Measurements from ENCODE around the gene CEP295NL. TPM values are rescaled to one million over a fixed set of nuclear protein-coding genes. Genes with fewer than 3 reads are reported as not detected.

CEP295NL gene
- total and polyA plus RNA-seq, 2 of the 13 experiments (the other 11 are each of a cell fraction or from before 2014, with no cell fraction given), result not detected

DNA sequence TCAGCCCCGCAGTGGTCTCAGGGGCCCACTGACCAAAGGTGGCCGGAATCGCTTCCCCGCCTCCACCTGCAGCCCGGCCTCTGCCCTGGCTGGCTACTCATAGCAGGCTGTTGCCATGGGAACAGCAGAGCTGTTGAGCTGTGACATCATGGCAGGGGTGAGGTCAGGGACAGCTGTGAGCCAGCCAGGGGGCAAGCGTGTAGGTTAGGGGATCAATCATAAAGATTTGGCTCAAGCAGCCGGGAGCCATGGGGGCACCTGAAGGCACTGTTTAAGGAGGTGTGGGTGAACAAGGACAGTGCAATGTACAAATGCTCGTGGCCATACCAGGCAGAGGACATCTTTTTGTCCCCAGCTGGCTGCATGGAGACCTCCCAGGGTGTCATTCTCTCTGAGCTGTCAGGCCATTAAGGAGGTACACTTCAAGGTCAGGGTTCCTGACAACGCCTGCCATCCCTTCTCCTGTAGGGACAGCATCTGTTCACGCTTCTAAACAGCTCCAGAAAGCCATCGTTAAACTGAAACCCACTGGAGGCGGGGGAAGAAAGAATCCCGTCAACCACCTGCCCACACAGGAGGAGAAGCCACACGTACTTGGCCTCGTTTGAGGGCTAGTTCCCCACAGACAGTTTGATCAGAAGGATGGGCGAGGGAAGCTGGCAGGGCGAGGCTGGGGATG is at the start of gene CEP295NL (continued):
- TF ChIP-seq, protein P1, sequence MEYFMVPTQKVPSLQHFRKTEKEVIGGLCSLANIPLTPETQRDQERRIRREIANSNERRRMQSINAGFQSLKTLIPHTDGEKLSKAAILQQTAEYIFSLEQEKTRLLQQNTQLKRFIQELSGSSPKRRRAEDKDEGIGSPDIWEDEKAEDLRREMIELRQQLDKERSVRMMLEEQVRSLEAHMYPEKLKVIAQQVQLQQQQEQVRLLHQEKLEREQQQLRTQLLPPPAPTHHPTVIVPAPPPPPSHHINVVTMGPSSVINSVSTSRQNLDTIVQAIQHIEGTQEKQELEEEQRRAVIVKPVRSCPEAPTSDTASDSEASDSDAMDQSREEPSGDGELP (IDR thresholded peaks at IDR 0.05; ENCODE audit: borderline replicate concordance, low read depth), result peak; percentile 19; the same call in 1 of the 2 replicates
- TF ChIP-seq ZGPAT (CRISPR knock-in tag; IDR thresholded peaks at IDR 0.05), result no peak
- no peak for TF ChIP-seq PTBP1 (IDR thresholded peaks at IDR 0.05; ENCODE audit: low read depth, low read length, poor library complexity, severe bottlenecking)
- no peak for TF ChIP-seq DMTF1 (CRISPR knock-in tag; IDR thresholded peaks at IDR 0.05)

DNA sequence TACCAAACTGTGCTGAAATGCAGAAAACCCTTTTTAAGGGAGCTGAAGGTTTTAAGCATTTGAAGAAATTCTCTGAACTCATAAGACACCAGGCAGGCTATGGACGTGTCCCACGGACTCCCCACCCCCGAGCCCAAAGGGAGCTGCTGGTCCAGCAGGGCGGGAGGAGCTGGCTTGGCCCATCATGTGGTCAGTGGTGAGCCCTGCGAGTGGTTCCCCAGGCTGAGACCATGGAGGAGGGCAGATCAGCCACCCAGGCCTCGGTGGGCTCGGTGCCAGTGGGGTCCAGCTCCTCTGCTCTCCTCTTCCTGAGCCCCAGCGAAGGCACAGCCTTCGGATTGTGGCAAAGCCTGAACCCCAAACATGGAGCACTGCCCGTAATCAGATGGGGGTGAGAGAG is 49.7 kb upstream of the CEP295NL start:
- CTCF ChIA-PET (ENCODE audit: low intra/inter-chr PET ratio, low total read pairs), result no interaction called here
- FAIRE-seq (no peak), ATAC-seq (peak; percentile 8; the same call in 1 of the 3 replicates), DNase-seq (ENCODE audit: low spot score) (no peak)
- no TSS peak for BruUV-seq (replicated peaks)
- Histone ChIP-seq H3K9ac (ENCODE audit: insufficient read depth, low read depth, low read length) (peak overlapping the region; percentile 27; the same call in 1 of the 2 replicates), H3K27ac (ENCODE audit: extremely low read length, insufficient read depth, low read length) (no peak overlapping the region), H3K4me1 (ENCODE audit: insufficient read depth, low read length) (peaks cover 30% of the 10 kb centered on the region), H3K79me2 (ENCODE audit: insufficient read depth, low read length) (no peaks in the 10 kb centered on the region), H4K20me1 (ENCODE audit: insufficient read depth, low read length) (no peaks in the 10 kb centered on the region), H3K4me2 (ENCODE audit: low read depth, low read length) (peak overlapping the region; percentile 68; the same call in 1 of the 2 replicates), H3K9me3 (ENCODE audit: low read length) (peaks cover 18% of the 10 kb centered on the region), H2AFZ (ENCODE audit: low read length) (no peak overlapping the region), H3K4me3 (replicated peaks in 1 of 3; ENCODE audit: insufficient read depth in 1 of 3, low read depth in 2 of 3, low read length in 3 of 3) (peak overlapping the region in 1 of 3 experiments; percentile 61; a peak in 1 of 6 replicates), H3K27me3 (ENCODE audit: control insufficient read depth in 1 of 2, insufficient read depth in 2 of 2, low read length in 2 of 2) (peaks cover 5 to 44% of the 10 kb centered on the region in 2 experiments; a peak in 4 of 5 replicates), H3K36me3 (replicated peaks in 1 of 2; ENCODE audit: control insufficient read depth in 1 of 2, insufficient read depth in 2 of 2, low read length in 2 of 2) (no peaks in the 10 kb centered on the region)
- WGBS (ENCODE audit: low lambda C conversion rate), result 36% methylated on average over 9 of the region's 10 CpGs
- POLR2A ChIA-PET, result interaction anchor here (1.2 to 3.4 kb wide), 3 partner anchors 9 to 27 kb away, joined by 3 to 20 read pairs (median 19); partner anchors contain the start of gene LGALS3BP
- intact Hi-C loops (cut with micrococcal nuclease; ENCODE audit: unreplicated experiment), result no loop called here
- TF ChIP-seq ZNF296 (CRISPR knock-in tag; conservative IDR thresholded peaks at IDR 0.05) (0 out of 2 replicates have a peak, but pooled peaks have one; percentile 25), KDM2A (CRISPR knock-in tag; IDR thresholded peaks at IDR 0.05; ENCODE audit: borderline replicate concordance, low read depth) (0 out of 2 replicates have a peak, but pooled peaks have one; percentile 3), ZBTB43 (CRISPR knock-in tag; conservative IDR thresholded peaks at IDR 0.05) (no peak)
- in situ Hi-C loops (cut with HindIII; ENCODE audit: extremely low pct_ligation_motif_present, low pct_unique_long_range_greater_than_20kb), result no loop called here

Data from HepG2 (cell line).